H1 (cell line): Measurements from ENCODE around the gene CCNL2. TPM values are rescaled to one million over a fixed set of nuclear protein-coding genes. Genes with fewer than 3 reads are reported as not detected.

Experiments used
- CTCF ChIA-PET: fragments of 300-600 bp; sonication (Branson Sonifier 250); formaldehyde crosslinking; loops from one replicate; lab custom pipeline; 2021; ENCODE audit not compliant: partially characterized antibody; lab: Charles Lee
- POLR2A ChIA-PET: fragments of 300-600 bp; sonication (Branson Sonifier 250); formaldehyde crosslinking; loops from one replicate; lab custom pipeline; 2021; ENCODE audit warnings: inconsistent platforms; ENCODE audit not compliant: partially characterized antibody; lab: Charles Lee
- DNase-seq, 2 experiments: peaks; one replicate each; pipeline versions ENCODE4 v3.0.0 to v3.0.0-alpha.2; 2010 to 2022; ENCODE audit warnings: low spot score in 2 of 2, low read depth in 1 of 2, mixed read lengths in 1 of 2
- FAIRE-seq: peaks from 2 replicates; lab custom pipeline; 2011; peaks lifted over from hg19 to GRCh38; lab: Jason Lieb, UNC
- H2AFZ ChIP-seq: 2 replicates; pipeline ENCODE4 v1.8.1; 2012; ENCODE audit warnings: low read length, inconsistent platforms
- H2AK5ac ChIP-seq: 2 replicates; pipeline ENCODE4 v1.6.1; 2013; ENCODE audit warnings: low read depth, low read length
- H2BK120ac ChIP-seq: replicated peaks from 2 replicates; pipeline ENCODE3; 2013; ENCODE audit warnings: low read depth, low read length, inconsistent platforms
- H2BK12ac ChIP-seq: 2 replicates; pipeline ENCODE4 v1.6.1; 2013; ENCODE audit warnings: low read depth, low read length
- H2BK15ac ChIP-seq: 2 replicates; pipeline ENCODE4 v1.6.1; 2013; ENCODE audit warnings: low read length
- H2BK20ac ChIP-seq: 2 replicates; pipeline ENCODE4 v1.6.1; 2013; ENCODE audit warnings: low read length
- H2BK5ac ChIP-seq: 2 replicates; pipeline ENCODE4 v1.6.1; 2013; ENCODE audit warnings: low read depth, low read length
- H3K14ac ChIP-seq: 2 replicates; pipeline ENCODE4 v1.6.1; 2013; ENCODE audit warnings: inconsistent platforms; ENCODE audit not compliant: insufficient read length
- H3K18ac ChIP-seq: 2 replicates; pipeline ENCODE4 v1.6.1; 2013; ENCODE audit warnings: low read length; ENCODE audit errors: extremely low read depth
- H3K23ac ChIP-seq: 2 replicates; pipeline ENCODE4 v1.6.1; 2013; ENCODE audit warnings: inconsistent platforms; ENCODE audit not compliant: insufficient read length
- H3K23me2 ChIP-seq: 2 replicates; pipeline ENCODE4 v1.6.1; 2013; ENCODE audit warnings: low read depth, low read length
- H3K27ac ChIP-seq: 2 replicates; pipeline ENCODE4 v1.6.1; 2011; ENCODE audit warnings: low read depth, low read length, inconsistent platforms
- H3K27me3 ChIP-seq, 4 experiments: replicated peaks in 1 of 4; 1 replicate in 1 of 4; 2 replicates in 3 of 4; pipeline versions ENCODE4 v1.6.1 to v1.8.1; 2011 to 2013; ENCODE audit warnings: low read length in 3 of 4, mild to moderate bottlenecking in 3 of 4, inconsistent platforms in 2 of 4, mixed read lengths in 2 of 4, moderate library complexity in 1 of 4; ENCODE audit not compliant: control insufficient read depth in 3 of 4, insufficient read depth in 3 of 4; ENCODE audit errors: extremely low read depth in 1 of 4
- H3K36me3 ChIP-seq, 4 experiments: 2 replicates each; pipeline versions ENCODE4 v1.6.1 to v1.8.1; 2011 to 2013; ENCODE audit warnings: mild to moderate bottlenecking in 4 of 4, low read length in 3 of 4, moderate library complexity in 2 of 4, control low read depth in 1 of 4, inconsistent platforms in 1 of 4; ENCODE audit not compliant: insufficient read depth in 4 of 4, control insufficient read depth in 2 of 4
- H3K4ac ChIP-seq: replicated peaks from 2 replicates; pipeline ENCODE3; 2013; ENCODE audit warnings: low read length, low read depth, mixed read lengths, inconsistent platforms; ENCODE audit not compliant: insufficient read length
- H3K4me1 ChIP-seq, 4 experiments: replicated peaks in 1 of 4; 1 replicate in 1 of 4; 2 replicates in 3 of 4; pipeline versions ENCODE4 v1.6.1 to v1.8.1; 2011 to 2013; ENCODE audit warnings: low read length in 3 of 4, inconsistent platforms in 2 of 4, mixed read lengths in 1 of 4; ENCODE audit not compliant: insufficient read depth in 4 of 4, control insufficient read depth in 3 of 4
- H3K4me2 ChIP-seq, 2 experiments: 2 replicates each; pipeline versions ENCODE4 v1.6.1 to v1.8.1; 2011 to 2013; ENCODE audit warnings: low read depth in 2 of 2, low read length in 2 of 2, control low read depth in 1 of 2, inconsistent platforms in 1 of 2, mild to moderate bottlenecking in 1 of 2; ENCODE audit not compliant: insufficient read depth in 1 of 2
- H3K4me3 ChIP-seq, 4 experiments: fragments of 200-600, 300-600 bp in 1 of 4; sonication (generic), shearing (Covaris generic), sonication (Bioruptor Twin) in 1 of 4; 2 replicates each; pipeline versions ENCODE4 v1.5.1 to v1.8.1; 2011 to 2016; ENCODE audit warnings: low read length in 4 of 4, low read depth in 3 of 4, control low read depth in 2 of 4, inconsistent platforms in 2 of 4, mild to moderate bottlenecking in 2 of 4, mixed read lengths in 1 of 4, moderate library complexity in 1 of 4; ENCODE audit not compliant: insufficient read depth in 2 of 4; ENCODE audit errors: extremely low read depth in 1 of 4
- H3K56ac ChIP-seq: replicated peaks from 2 replicates; pipeline ENCODE3; 2013; ENCODE audit warnings: low read depth, mild to moderate bottlenecking, mixed read lengths, low read length, inconsistent platforms; ENCODE audit not compliant: insufficient read length
- H3K79me1 ChIP-seq: 2 replicates; pipeline ENCODE4 v1.6.1; 2013; ENCODE audit warnings: low read depth, low read length, control low read depth
- H3K79me2 ChIP-seq, 2 experiments: 2 replicates each; pipeline versions ENCODE4 v1.6.1 to v1.8.1; 2012 to 2013; ENCODE audit warnings: low read length in 2 of 2, mild to moderate bottlenecking in 2 of 2, inconsistent platforms in 1 of 2; ENCODE audit not compliant: insufficient read depth in 2 of 2, control insufficient read depth in 1 of 2
- H3K9ac ChIP-seq, 4 experiments: replicated peaks in 1 of 4; 1 replicate in 1 of 4; 2 replicates in 3 of 4; pipeline versions ENCODE4 v1.6.1 to v1.8.1; 2011 to 2013; ENCODE audit warnings: low read depth in 3 of 4, low read length in 3 of 4, control low read depth in 2 of 4, mild to moderate bottlenecking in 2 of 4, moderate library complexity in 2 of 4, inconsistent platforms in 1 of 4; ENCODE audit errors: extremely low read depth in 1 of 4
- H3K9me3 ChIP-seq, 2 experiments: 2 replicates each; pipeline versions ENCODE4 v1.6.1 to v1.8.1; 2012 to 2013; ENCODE audit warnings: mild to moderate bottlenecking in 2 of 2, moderate library complexity in 2 of 2, control low read depth in 1 of 2, inconsistent platforms in 1 of 2, low read depth in 1 of 2, low read length in 1 of 2, mixed read lengths in 1 of 2; ENCODE audit not compliant: insufficient read depth in 2 of 2
- H4K20me1 ChIP-seq, 2 experiments: replicated peaks in 1 of 2; 2 replicates each; pipeline versions ENCODE3 to v1.8.1; 2011 to 2013; ENCODE audit warnings: inconsistent platforms in 2 of 2, low read length in 2 of 2, mild to moderate bottlenecking in 1 of 2; ENCODE audit not compliant: insufficient read depth in 2 of 2, control insufficient read depth in 1 of 2
- H4K5ac ChIP-seq: 2 replicates; pipeline ENCODE4 v1.6.1; 2013; ENCODE audit warnings: low read length, low read depth, mixed read lengths, inconsistent platforms; ENCODE audit not compliant: insufficient read length
- H4K8ac ChIP-seq: 2 replicates; pipeline ENCODE4 v1.8.0; 2013; ENCODE audit warnings: mild to moderate bottlenecking, moderate library complexity, low read length, inconsistent platforms; ENCODE audit not compliant: insufficient read depth; ENCODE audit errors: extremely low read depth
- H4K91ac ChIP-seq: replicated peaks from 2 replicates; pipeline ENCODE3; 2013; ENCODE audit warnings: low read length, mixed read lengths, inconsistent platforms; ENCODE audit not compliant: insufficient read length
- CTBP2 ChIP-seq: IDR thresholded peaks from 2 replicates; pipeline ENCODE4 v1.7.0; 2011; ENCODE audit warnings: borderline replicate concordance, mild to moderate bottlenecking, moderate library complexity, mixed read lengths, low read length; ENCODE audit not compliant: insufficient read depth, insufficient read length
- SP1 ChIP-seq: IDR thresholded peaks from 2 replicates; pipeline ENCODE4 v1.6.1; 2011; ENCODE audit warnings: low read depth, low read length
- USF2 ChIP-seq: IDR thresholded peaks from 2 replicates; pipeline ENCODE4 v1.6.1; 2011; ENCODE audit warnings: low read length, improper control_type of control experiment
- WGBS, 2 experiments: shearing (Covaris generic) in 1 of 2; methylation state at CpG; one replicate each; pipeline versions ENCODE4 v1.1.6 to v1.1.7; 2013 to 2015; ENCODE audit warnings: low lambda C conversion rate in 2 of 2, mixed read lengths in 2 of 2, inconsistent platforms in 1 of 2, low coverage in 1 of 2, missing lambda C conversion rate in 1 of 2; ENCODE audit not compliant: insufficient replicate concordance in 2 of 2, insufficient coverage in 1 of 2, insufficient read length in 1 of 2; ENCODE audit errors: extremely low coverage in 1 of 2, missing lambda C conversion rate in 1 of 2; 5-methylcytosine and 5-hydroxymethylcytosine counted together
- polyA plus RNA-seq, 7 experiments: library from polyadenylated mRNA; depleted of rRNA in 3 of 7; stranded (reverse) in 5 of 7; unstranded in 2 of 7; fragments of >200 nt in 5 of 7; fragments of 200-250 nt in 2 of 7; gene quantifications; 1 replicate in 5 of 7; 2 replicates in 1 of 7; 4 replicates in 1 of 7; pipeline versions ENCODE4 v1.2.1 to v1.2.3, GENCODE V29; 2011 to 2013; ENCODE audit warnings: missing spikeins in 2 of 7, mixed read lengths in 2 of 7
- total RNA-seq: library from RNA; stranded (reverse); fragmentation: NEBNext Ultra II Directional; extraction: Animal tissue kit (Norgen Biotek cat#: 25700); gene quantifications from 2 replicates; pipeline ENCODE4 v1.2.1, GENCODE V29; 2021

The CCNL2 gene
- total and polyA plus RNA-seq, 2 of the 8 experiments (the other 6 are each of a cell fraction or from before 2014, with no cell fraction given), result 79.8 to 120 TPM

GRCh38 chr1:1358433-1359271, 40.5 kb downstream of the CCNL2 start, which contains the start of gene MXRA8:
TSS of gene MXRA8 (minus strand) at chr1:1358555. CDS start at chr1:1358504, 51 bp downstream.
- H3K27me3 ChIP-seq, result peaks cover 9 to 17% (median 14%) of the 10 kb centered on the region in 4 experiments
- no peaks in the 10 kb centered on the region for H3K9me3 ChIP-seq
- no peak within 1 kb of the TSS for H3K27ac ChIP-seq
- peak within 1 kb of the TSS; percentile 92 for H2BK12ac ChIP-seq
- H3K23ac ChIP-seq, result no peak within 1 kb of the TSS
- H4K91ac ChIP-seq, result peak within 1 kb of the TSS; percentile 91
- no peak for FAIRE-seq
- TF ChIP-seq CTBP2 (no peak), SP1 (no peak), USF2 (peak; percentile 30; the same call in 1 of the 2 replicates)
- TF ChIP-seq, all 59 proteins: peak for 1
- POLR2A ChIA-PET, result interaction anchor here (0.6 to 4.0 kb wide), 9 partner anchors 12 to 62 kb away, joined by 3 to 19 read pairs (median 4); partner anchors contain the start of genes ANKRD65, AURKAIP1 and MRPL20
- peaks cover 2 to 34% (median 23%) of the 10 kb centered on the region in 4 experiments for H3K4me1 ChIP-seq
- H3K56ac ChIP-seq, result no peak within 1 kb of the TSS
- H3K18ac ChIP-seq, result peak within 1 kb of the TSS; percentile 78
- H3K79me1 ChIP-seq, result no peaks in the 10 kb centered on the region
- peak within 1 kb of the TSS; percentile 60; the same call in 1 of the 2 replicates for H2BK5ac ChIP-seq
- peak within 1 kb of the TSS; percentile 72 for H4K8ac ChIP-seq
- 67% methylated on average over 23 of the region's 29 CpGs; no CpG with 5 or more reads in 1 of the 2 experiments for WGBS, 2 experiments
- peak within 1 kb of the TSS; percentile 83; the same call in 1 of the 2 replicates for H2AK5ac ChIP-seq
- peaks cover 14% of the 10 kb centered on the region for H3K23me2 ChIP-seq
- 0 out of 7 replicates have a peak within 1 kb of the TSS, but pooled peaks of 1 of the 4 experiments have one; percentile 8 for H3K9ac ChIP-seq
- peak within 1 kb of the TSS in 2 of 4 experiments; percentile 16 to 18; a peak in 3 of 8 replicates for H3K4me3 ChIP-seq
- H2BK15ac ChIP-seq, result peak within 1 kb of the TSS; percentile 88
- no peak within 1 kb of the TSS for H2BK120ac ChIP-seq
- no peaks in the 10 kb centered on the region for H3K36me3 ChIP-seq
- peak within 1 kb of the TSS; percentile 47 to 50; a peak in 3 of 4 replicates for H3K4me2 ChIP-seq
- no peak within 1 kb of the TSS for H3K14ac ChIP-seq
- H2BK20ac ChIP-seq, result peak within 1 kb of the TSS; percentile 48; the same call in 1 of the 2 replicates
- peak in 1 of 2 experiments; percentile 66 for DNase-seq
- no peaks in the 10 kb centered on the region for H3K79me2 ChIP-seq
- CTCF ChIA-PET, result interaction anchor here (0.7 to 2.9 kb wide), 5 partner anchors 10 to 44 kb away, joined by 3 to 18 read pairs (median 4); no protein-coding TSS in a partner anchor
- H3K4ac ChIP-seq, result peak within 1 kb of the TSS; percentile 7
- no peaks in the 10 kb centered on the region for H4K20me1 ChIP-seq
- H2AFZ ChIP-seq, result no peak within 1 kb of the TSS
- no peak within 1 kb of the TSS for H4K5ac ChIP-seq
